Measurements from ENCODE around the gene FLNC.
A peak's percentile ranks its signal among the peaks of the same experiment; 100 is the strongest.

FLNC gene

DNA sequence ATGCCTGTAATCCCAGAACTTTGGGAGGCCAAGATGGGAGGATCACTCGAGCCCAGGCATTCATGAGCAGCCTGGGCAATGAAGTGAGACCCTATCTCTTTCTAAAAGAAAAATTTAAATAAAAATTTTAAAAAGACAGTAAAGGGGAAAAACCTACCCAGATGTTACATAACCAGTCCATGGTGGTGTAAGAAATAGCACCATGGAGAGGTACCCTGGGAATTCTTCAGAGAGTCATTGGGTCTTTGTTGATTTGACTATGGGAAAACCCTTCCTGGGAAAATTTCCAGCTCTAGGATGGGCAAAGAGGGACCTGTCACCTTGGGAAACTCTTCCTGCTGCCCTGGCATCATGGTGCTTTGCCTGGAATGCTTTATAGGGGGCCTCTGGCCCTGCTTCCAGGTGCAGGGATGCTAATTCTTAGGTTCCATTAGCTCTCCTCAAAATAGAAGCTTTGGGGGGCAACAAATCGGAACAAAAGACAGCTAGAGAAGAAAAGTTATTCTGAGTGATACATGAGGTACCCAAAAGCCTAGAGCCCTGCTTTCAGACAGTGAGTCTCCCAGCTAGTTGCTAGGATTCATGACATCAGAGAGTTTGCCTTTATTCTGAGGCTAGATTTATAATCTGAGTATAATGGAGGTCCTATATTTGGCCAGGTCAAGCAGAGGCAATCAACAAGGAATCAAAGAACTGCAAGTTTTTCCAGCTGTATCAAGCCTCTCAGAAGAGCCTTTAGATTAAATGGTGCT is 28.4 kb upstream of the FLNC start:
- DNase-seq, result no peak

DNA sequence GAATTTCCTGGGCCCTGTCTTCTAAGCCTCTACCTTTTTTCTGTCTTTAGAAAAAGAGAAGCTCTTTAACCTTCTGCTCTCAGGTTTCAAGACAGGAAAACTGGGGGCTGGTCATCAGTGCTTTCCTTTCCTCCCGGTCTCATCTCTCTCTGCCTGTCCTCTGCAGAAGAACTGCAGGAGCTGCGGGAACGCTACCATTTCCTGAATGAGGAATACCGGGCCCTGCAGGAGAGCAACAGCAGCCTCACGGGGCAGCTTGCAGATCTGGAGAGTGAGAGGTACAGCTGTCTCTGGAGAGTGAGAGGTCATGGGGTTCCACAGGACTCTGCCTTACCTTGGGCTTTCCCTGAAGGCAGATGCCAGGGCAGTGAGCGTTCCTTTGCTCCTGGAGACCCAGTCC is 25.7 kb upstream of the FLNC start:
- DNase-seq, result no peak

DNA sequence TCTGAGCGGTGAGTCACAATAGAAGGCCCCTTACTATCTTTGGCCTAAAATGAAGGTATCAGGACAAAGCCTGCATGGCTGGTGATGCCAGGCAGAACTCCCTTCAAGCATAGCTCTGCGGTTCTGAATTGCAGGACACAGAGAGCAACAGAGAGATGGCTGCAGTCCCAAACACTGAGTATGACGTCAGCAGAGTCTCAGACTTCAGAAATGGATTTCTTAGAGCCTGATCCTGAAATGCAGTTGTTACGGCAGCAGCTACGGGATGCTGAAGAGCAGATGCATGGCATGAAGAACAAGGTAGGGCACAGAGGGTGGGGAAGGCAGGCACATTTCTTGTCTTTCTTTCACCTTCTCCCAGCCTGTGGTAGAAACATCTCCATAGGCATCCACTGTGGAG is 25.0 kb upstream of the FLNC start:
- DNase-seq, result no peak

DNA sequence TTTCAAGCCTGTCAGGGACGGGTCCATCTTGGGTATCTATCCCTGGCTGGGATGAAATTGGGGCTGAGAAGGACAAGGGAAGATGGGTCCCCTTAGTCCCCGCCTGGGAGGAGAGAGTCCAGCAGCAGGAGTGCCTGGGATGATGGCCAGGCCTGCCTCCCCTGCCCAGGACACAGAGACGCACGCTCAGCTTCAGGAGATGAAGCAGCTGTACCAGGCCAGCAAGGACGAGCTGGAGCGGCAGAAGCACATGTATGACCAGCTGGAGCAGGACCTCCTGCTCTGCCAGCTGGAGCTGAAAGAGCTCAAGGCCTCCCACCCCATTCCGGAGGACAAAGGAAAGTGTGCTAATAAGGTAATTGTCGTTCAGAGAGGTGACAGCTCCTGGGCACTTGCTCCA is 23.0 kb upstream of the FLNC start:
- no peak for DNase-seq

DNA sequence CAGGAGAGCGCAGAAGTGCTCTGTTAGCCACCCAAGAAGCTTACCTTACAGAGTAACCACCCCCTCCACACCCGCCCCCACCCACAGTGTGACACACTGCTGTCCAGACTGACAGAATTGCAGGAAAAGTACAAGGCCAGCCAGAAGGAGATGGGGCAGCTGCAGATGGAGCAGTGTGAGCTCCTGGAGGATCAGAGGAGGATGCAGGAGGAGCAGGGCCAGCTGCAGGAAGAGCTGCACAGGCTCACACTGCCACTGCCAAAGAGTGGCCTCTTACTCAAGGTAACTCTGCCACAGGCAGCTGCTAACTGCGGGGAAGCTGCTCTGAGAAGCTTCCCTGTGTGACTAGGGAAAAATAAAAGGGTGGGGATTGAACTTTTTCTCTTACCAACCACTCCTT is 20.8 kb upstream of the FLNC start:
- peak in 1 of 2 experiments; percentile 7 for DNase-seq

DNA sequence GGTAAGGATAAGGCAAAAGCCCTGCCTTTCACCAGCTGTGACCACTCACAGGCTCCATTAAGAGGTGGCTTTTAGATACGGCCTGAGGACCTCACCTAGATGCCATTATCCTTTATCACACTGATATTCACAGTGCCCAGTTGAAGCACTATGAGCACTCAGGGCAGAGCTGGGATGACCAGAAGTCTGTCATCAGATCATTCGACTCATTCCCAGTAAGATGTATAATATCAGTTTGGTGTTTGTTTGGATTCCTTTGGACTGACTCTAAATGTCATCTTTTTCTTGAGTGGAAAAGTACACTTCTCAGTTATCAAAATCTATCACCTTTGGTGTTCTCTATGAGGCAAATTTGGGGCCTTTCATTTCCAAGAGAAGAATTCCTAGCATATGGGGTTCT is 19.7 kb upstream of the FLNC start:
- no peak for DNase-seq

DNA sequence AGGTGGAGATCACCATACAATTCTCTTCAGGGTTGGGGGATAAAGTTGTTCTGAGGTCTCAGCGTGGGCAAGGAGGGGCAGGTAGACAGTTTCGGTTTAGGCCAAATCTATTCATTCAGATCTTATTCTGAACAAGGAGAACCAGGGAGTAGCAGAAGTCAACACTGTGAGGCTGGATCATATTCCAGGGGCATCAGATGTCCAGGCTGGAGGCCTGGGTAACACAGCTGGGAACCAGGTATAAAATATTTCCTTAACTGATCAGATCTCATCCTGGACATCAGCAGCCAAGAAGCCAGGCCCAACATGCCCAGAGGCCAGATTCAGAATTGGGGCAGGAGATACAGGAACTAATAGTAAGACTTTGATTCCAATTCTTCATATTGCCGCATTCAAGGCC is 19.2 kb upstream of the FLNC start:
- no peak for DNase-seq

DNA sequence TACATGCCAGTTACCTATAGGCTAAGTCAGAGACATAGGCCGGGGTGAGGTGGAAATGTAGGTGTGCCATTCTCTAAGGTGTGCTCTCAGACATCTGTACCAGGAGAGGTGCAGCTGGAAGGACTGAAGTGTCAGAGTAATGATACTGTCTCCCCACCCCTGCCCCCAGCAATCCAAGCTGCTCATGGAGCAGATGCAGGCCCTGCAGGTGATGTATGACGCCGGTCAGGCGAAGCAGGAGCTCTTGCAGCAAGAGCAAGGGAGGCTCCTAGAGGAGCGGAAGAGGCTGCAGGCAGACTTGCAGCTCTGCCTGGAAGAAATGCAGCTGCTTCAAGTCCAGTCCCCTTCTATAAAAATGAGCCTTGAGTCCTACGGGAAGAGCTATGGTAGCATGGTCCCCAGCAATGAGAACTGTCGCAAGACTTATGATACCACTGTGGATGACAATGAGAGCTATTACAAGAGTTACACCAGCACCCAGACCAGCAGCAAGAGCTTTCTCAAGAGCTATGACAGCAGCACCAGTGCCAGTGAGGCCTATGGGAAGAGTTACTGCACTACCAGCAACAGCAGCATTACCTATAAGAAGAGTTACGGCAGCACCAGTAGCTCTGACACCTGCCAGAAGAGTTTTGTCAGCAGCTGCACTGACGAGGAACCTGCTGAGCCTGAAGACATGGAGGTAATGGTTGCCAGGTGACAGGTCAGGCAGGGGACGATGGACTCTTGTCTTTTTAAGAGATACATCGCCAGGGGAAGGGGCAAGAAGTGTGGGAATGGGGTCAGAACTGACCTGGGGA is 18.4 kb upstream of the FLNC start:
- DNase-seq, result peak; percentile 59 to 88

DNA sequence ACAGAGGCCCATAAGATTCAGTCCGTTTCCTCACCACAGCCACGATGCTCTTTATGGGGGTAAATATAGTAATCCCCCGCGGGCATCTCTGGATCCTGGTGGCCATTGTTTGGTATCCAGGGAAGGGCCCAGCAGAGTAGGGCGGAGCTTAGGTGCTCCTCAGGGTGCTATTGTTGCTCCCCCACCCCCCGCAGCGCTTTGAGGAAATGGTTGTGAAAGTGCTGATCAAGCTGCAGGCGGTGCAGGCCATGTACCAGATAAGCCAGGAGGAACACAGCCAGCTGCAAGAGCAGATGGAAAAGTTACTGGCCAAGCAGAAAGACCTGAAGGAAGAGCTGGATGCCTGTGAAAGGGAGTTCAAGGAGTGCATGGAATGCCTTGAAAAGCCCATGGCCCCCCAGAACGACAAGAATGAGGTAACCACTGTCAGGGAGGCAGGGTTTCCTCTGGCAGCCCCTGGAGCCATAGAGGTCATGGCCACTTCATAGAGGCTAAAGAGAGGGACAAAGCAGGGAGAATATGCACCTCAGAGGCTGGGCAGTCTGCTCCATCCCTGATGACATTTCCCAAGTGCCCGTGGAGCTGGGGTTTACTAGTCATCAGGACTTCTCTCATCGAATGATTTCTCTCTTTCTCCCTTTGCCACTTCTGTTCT is 17.6 kb upstream of the FLNC start:
- DNase-seq, result peak; percentile 96 to 97

DNA sequence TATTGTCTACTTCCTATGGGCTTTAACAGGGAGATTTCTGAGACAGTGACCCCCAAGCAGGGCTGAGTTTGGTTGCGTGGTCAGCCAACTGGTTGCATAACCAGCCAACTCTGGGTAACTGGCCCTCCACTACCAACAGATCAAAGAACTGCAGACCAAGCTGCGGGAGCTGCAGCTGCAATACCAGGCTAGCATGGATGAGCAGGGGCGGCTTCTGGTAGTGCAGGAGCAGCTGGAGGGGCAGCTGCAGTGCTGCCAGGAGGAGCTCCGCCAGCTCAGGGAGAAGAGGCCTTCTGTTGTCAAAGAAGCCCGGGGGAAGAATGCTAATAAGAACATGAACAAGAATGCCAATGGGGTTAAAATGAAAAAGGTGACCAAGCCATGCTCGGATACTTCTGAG is 15.7 kb upstream of the FLNC start:
- DNase-seq, result no peak

DNA sequence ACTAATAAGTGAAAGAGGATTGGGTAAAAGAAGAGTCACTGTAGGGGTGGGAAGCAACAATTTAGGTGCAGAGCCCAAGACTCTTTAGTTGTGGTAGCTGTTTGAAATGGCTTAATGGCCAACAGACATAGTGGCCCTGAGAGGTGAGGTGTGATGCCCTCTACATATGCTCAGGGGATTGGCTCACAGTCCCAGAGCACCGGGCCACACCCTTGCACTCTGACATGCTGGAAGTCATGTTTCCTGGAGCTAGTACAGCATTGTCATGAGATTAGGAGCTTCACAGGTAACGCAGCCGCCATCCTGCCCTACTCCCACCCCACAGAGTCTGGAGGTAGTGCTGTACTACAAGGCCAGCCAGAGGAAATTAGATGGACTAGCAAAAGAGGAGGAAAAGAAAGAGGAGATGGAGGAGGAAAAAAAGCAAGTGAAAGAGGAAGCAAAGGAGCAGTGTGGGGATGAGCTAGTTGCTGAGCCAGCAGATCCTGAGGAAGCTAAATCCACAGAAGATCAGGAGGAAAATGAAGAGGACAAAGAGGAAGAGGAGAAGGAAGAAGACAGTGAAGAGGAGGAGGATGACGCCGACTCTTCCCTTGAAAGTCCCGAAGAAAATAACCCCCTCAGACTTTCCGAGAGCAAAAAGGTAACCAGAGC is 14.8 kb upstream of the FLNC start:
- DNase-seq, result no peak

DNA sequence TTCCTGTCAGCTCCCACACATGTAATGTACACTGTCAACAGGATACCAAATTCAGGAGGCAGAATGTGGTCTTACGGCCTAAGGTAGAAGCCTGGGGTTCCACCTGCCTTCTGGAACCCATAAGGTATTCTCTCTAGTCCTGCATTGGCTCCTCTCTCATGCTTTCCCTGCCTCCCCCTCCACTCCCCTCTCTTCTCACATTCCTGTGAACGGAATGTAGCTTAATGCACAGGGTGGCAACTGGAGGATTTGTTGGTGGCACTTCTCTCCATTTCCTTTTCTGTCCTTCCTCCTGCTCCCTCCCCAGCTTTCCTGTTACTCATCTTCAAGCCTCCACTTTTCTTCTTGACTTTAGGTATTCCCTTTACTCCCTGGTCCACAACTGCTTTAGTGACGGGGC is 11.5 kb upstream of the FLNC start:
- no peak for DNase-seq

DNA sequence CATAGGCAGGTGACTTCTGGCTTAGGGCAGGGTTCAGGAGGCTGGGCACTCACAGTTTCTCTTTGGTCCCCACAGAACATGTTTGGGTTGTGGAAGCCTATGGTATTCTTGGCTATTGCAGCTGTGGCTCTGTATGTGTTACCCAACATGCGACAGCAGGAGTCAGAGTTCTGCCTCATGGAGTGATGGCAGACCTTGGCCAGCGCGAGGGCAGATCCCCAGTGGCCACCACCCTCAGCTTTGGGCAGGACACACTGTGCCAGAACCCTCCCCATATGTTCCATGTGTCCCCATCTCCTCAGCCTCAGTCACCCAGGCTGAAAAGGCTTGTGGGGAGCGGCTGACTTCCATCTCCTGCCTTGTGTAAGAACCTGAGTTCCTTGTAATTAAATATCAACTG is 8.5 kb upstream of the FLNC start:
- no peak for DNase-seq

DNA sequence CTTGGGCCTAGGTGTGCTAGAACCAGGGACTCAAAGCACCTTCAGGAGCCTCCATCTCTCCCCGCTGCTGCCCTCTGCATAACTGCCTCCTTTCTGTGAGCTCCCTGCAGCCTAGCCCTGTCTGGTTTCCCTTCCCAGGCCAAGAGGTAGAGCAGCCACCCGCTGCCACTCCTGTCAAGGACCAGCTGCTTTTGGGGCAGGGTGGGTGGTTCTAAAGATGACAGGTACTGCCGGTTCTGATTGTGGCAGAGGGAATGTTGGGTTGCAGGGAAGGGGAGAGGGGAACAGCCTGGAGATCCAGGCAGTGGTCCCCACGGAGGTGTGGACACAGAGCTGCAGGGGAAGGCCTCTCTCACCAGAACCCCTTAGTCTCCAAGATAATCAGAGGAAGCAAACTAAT is 3.7 kb upstream of the FLNC start:
- no peak for DNase-seq

DNA sequence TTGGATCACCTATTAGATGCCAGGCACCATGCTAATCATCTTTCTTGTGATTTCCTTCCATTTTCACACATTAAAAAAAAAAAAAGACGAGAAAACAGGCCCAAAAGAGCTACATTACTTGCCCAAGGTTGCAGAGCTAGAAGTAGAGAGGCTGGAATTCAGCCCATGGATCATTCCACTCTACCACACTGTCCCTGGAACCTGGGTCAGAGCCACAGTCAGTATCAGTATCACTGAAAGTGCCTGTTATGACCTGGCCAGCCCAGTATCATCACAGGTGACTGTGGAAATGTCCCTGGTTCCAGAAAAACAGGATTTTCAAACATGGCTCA is 3.3 kb upstream of the FLNC start:
- DNase-seq, result no peak

DNA sequence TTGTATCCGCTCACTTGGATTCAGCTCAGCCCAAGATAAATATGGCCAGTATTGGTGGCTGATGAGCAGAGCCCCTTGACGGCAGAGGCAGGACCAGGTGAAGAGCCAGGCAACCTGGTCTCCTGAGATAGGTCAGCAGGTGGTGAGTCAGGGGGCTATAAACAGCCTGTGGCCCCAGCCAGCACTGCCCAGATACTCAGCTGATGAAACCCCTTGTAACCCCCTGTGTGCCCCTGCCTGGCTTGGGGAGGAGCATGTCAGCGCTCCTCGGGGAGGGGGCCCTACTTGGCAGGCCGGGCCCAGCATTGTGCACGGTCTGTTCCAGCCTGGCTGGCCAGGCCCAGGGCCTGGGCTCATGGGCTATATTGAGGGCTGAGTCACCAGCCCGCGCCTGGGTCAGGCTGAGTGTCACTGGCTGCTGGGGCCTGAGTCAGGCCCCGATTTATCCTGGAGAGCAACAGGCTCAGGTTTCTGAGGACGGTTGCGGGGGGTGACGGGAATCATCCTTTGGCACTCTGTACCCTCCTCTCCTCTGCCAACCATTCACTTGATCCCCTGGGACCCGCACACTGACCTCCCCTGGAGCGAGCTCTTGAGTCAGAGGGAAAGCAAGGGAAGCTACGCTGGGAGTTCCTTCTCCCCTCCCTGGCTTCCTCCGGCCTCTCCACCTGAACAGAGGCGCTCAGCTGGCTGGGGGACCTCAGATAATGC is 2.8 kb upstream of the FLNC start:
- DNase-seq, result no peak

DNA sequence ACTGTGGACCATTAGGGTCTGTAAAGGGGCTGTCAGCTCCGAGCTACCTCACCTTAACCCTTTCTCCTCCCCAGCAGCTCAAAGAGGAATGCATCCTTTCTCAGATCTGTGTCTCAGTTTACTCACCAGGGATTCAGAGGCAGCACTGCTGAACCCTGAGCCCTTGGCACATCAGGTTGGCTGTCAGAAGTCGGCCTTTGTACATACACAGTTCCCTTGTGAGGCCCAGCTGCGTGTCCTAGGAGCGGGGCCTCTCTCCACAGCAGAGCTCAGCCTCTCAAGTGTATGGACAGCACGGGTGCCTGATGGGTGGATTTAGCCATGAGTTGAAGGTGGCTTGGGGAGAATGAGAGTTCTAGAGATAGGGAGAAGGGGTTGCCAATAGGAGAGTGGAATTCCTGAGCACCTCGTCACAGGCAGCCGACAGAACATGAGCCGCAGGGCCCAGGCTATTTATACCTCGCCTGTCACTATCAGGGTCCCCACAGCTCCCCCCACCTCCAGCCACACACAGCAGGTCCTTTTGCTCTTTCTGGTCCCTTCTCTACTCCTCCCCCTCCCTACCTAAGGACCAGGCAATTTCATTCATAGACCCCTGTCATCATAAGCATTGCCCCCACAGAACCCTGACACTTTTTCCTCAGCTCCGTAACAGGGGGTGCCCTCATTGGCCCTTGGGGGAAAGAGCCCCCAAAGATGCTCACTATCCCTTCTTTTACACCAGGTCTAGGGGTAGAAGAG is 2.1 kb upstream of the FLNC start:
- DNase-seq, result no peak

DNA sequence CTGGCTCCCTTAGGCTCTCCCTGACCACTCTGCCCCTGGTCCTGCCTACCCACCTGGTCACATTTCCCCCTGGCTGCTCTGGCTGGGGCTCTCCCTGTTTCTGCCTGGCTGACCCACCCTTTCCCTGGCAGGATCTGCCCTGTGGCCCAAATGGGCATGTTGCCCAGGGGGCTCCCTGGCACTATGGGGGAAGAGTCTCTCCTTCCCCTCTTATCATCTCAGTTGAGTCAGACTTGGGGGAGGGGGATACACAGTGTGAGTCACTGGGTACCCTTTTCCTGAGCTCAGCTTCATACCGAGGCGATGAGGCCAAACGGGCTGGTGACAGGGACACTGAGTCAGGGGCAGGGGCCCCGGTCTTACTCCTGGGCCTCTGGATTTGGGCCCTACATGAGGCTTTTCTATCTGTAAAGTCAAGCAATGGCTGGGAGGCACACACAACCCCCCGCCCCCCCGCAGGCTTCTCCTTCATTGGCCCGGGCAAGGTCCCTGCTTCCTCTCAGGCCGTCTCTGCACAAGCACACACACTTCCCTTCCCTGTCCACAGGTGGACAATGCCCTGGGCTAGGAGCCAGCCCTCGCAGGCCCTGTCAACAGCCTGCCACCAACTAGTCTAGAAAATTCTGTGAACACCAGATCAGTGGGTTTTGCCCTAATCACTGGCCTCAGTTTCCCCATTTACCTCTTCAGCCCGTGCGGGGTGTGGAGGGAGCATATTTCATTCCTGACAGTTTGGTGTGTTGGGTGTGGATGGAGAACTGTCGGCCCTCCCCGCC is 627 bp upstream of the FLNC start:
- DNase-seq, result no peak

DNA sequence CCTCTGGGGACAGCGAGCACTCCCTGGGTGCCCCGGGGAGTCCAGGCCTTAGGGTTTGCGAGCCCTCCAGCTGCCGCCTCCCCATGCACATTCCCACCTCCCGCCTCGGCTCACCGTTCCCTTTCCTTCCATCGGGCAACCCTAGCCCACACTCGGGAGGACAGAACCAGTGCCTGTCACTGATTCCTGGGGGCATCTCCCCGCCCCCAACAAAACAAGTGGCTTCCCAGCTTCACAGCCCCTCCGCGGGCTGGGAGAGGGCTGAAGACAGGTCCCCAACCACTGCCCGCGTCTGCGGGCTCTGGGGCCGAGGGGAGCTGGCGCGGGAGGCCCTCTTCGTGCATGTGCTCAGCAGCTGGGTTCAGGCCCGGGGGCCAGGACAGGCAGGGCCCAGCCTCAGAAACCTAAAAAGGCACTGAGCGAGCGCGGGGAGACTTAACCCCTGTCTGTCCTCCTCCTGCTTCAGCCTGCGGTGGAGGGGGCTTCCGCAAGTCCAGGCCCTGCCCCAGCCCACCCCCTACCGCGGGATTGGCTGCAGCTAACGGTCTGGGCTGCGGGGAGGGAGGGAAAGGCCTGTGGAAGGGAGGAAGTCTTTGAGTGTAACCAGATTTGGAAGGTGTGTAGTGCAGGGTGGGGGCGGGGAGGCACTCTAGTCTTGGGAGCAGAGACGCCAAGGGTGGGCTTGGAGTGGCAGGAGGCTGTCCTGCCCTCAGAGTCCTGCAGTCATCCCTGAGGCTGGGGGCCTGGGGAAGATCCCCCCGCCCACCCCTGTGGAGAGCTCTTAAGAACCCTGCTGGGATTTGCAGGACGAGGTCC is 1.2 kb downstream of the FLNC start:
- DNase-seq, result no peak

All from NCI-H2081 (cell line).